Gastroesophageal sphincter (tissue), 4 donors: Measurements from ENCODE around the gene KRT9. TPM values are rescaled to one million over a fixed set of nuclear protein-coding genes. Genes with fewer than 3 reads are reported as not detected.

Experiments
- ATAC-seq: fragments of 150-250 bp; one replicate; pipeline ENCODE4 v1.9.1; 2016; ENCODE audit warnings: mild to moderate bottlenecking, moderate library complexity
- H3K27ac ChIP-seq, 4 donors: fragments of 200-600 bp; sonication (generic) in 3 of 4; 1 replicate in 3 of 4; 2 replicates in 1 of 4; pipeline ENCODE4 v1.5.1; 2016 to 2019
- H3K27me3 ChIP-seq: fragments of 200-600 bp; sonication (generic); one replicate; pipeline ENCODE4 v1.5.1; 2019
- H3K36me3 ChIP-seq, 2 donors: fragments of 200-600 bp; sonication (generic); one replicate each; pipeline ENCODE4 v1.5.1; 2019; ENCODE audit warnings: control low read depth in 1 of 2
- H3K4me1 ChIP-seq, 3 donors: fragments of 200-600 bp; sonication (generic); 1 replicate in 2 of 3; 2 replicates in 1 of 3; pipeline ENCODE4 v1.5.1; 2016 to 2019; ENCODE audit warnings: control low read depth in 2 of 3
- H3K4me3 ChIP-seq, 2 donors: fragments of 200-600 bp; sonication (generic); one replicate each; pipeline ENCODE4 v1.5.1; 2019; ENCODE audit warnings: mild to moderate bottlenecking in 1 of 2, moderate library complexity in 1 of 2
- H3K9me3 ChIP-seq, 3 donors: fragments of 200-600 bp; sonication (generic); one replicate each; pipeline ENCODE4 v1.5.1; 2017 to 2019; ENCODE audit warnings: control low read depth in 2 of 3
- EP300 ChIP-seq: sonication (generic); formaldehyde crosslinking; IDR thresholded peaks from one replicate; pipeline ENCODE4 v1.6.1; 2017; ENCODE audit warnings: antibody characterized with exemption, mild to moderate bottlenecking
- POLR2A ChIP-seq, 2 donors: fragments of 450-650 bp; IDR thresholded peaks; one replicate each; pipeline ENCODE4 v1.6.1; 2017; ENCODE audit warnings: antibody characterized with exemption in 2 of 2, mild to moderate bottlenecking in 2 of 2, moderate library complexity in 1 of 2
- POLR2AphosphoS5 ChIP-seq: sonication (generic); formaldehyde crosslinking; IDR thresholded peaks from one replicate; pipeline ENCODE4 v1.6.1; 2017; ENCODE audit warnings: antibody characterized with exemption
- WGBS, 2 donors: methylation state at CpG; one replicate each; pipeline ENCODE4 v1.1.5; 2018; ENCODE audit warnings: low coverage in 1 of 2; 5-methylcytosine and 5-hydroxymethylcytosine counted together
- total RNA-seq, 4 donors: library from RNA; depleted of rRNA; stranded (reverse); fragments of >200 nt; gene quantifications; one replicate each; pipeline ENCODE4 v1.1.0, GENCODE V29; 2016
- TF ChIP-seq, protein P1 (sequence below), 4 experiments: fragments of 200-600 bp in 2 of 4; fragments of 450-650 bp in 2 of 4; sonication (generic) in 1 of 4; IDR thresholded peaks; one replicate each; pipeline ENCODE4 v1.5.1; 2017 to 2019; ENCODE audit warnings: antibody characterized with exemption in 4 of 4, mild to moderate bottlenecking in 2 of 4, moderate library complexity in 2 of 4

Gene KRT9
- total RNA-seq, 4 donors from 2014 or later = not detected

GRCh38 chr17:41602524-41602923 is 30.7 kb upstream of the KRT9 start:
- Histone ChIP-seq H3K4me1 (no peaks in the 10 kb centered on the region), H3K4me3 (no peak overlapping the region), H3K27ac (no peak overlapping the region), H3K27me3 (peaks cover 8% of the 10 kb centered on the region), H3K36me3 (no peaks in the 10 kb centered on the region), H3K9me3 (peaks cover 0 to 24% (median 0%) of the 10 kb centered on the region in 3 donors)
- no peak for TF ChIP-seq POLR2AphosphoS5
- no peak for ATAC-seq
- WGBS, 2 donors = 78 to 79% methylated on average over 2 of the region's 2 CpGs

GRCh38 chr17:41600318-41600717 is 28.5 kb upstream of the KRT9 start:
- no peak for ATAC-seq
- Histone ChIP-seq H3K36me3 (no peaks in the 10 kb centered on the region), H3K4me1 (no peaks in the 10 kb centered on the region), H3K27me3 (peaks cover 8% of the 10 kb centered on the region), H3K27ac (no peak overlapping the region), H3K4me3 (no peak overlapping the region), H3K9me3 (peaks cover 0 to 2% (median 0%) of the 10 kb centered on the region in 3 donors)
- TF ChIP-seq POLR2A (IDR thresholded peaks at IDR 0.05) (no peak), POLR2AphosphoS5 (no peak), EP300 (no peak)
- TF ChIP-seq, protein P1, sequence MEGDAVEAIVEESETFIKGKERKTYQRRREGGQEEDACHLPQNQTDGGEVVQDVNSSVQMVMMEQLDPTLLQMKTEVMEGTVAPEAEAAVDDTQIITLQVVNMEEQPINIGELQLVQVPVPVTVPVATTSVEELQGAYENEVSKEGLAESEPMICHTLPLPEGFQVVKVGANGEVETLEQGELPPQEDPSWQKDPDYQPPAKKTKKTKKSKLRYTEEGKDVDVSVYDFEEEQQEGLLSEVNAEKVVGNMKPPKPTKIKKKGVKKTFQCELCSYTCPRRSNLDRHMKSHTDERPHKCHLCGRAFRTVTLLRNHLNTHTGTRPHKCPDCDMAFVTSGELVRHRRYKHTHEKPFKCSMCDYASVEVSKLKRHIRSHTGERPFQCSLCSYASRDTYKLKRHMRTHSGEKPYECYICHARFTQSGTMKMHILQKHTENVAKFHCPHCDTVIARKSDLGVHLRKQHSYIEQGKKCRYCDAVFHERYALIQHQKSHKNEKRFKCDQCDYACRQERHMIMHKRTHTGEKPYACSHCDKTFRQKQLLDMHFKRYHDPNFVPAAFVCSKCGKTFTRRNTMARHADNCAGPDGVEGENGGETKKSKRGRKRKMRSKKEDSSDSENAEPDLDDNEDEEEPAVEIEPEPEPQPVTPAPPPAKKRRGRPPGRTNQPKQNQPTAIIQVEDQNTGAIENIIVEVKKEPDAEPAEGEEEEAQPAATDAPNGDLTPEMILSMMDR (IDR thresholded peaks at IDR 0.05) = no peak
- WGBS, 2 donors = 40 to 62% methylated on average over 3 of the region's 4 CpGs

- TF ChIP-seq EP300 = no peak
- no peak for TF ChIP-seq POLR2AphosphoS5
- TF ChIP-seq, protein P1 (IDR thresholded peaks at IDR 0.05) = no peak
- no peak for TF ChIP-seq POLR2A (IDR thresholded peaks at IDR 0.05)
- H3K27ac ChIP-seq = no peak overlapping the region
- H3K27me3 ChIP-seq = peaks cover 8% of the 10 kb centered on the region
- no peaks in the 10 kb centered on the region for H3K36me3 ChIP-seq
- no peak overlapping the region for H3K4me3 ChIP-seq
- no peaks in the 10 kb centered on the region for H3K4me1 ChIP-seq
- H3K9me3 ChIP-seq = no peaks in the 10 kb centered on the region
- ATAC-seq = no peak
- 60 to 80% methylated on average over 1 of the region's 1 CpG for WGBS, 2 donors
Observed at GRCh38 chr17:41599680-41600079, 27.8 kb upstream of the KRT9 start.

- Histone ChIP-seq H3K9me3 (peaks cover 0 to 8% (median 0%) of the 10 kb centered on the region in 3 donors), H3K27ac (no peak overlapping the region), H3K36me3 (no peaks in the 10 kb centered on the region), H3K4me1 (no peaks in the 10 kb centered on the region), H3K4me3 (no peak overlapping the region), H3K27me3 (peaks cover 7% of the 10 kb centered on the region)
- ATAC-seq = no peak
- 64 to 98% methylated on average over 5 to 7 of the region's 8 CpGs for WGBS, 2 donors
- TF ChIP-seq POLR2A (IDR thresholded peaks at IDR 0.05) (no peak), EP300 (no peak), POLR2AphosphoS5 (no peak)
- TF ChIP-seq, protein P1 (IDR thresholded peaks at IDR 0.05) = no peak
Observed at GRCh38 chr17:41595585-41595984, 23.7 kb upstream of the KRT9 start.

GRCh38 chr17:41594363-41594915 is 22.6 kb upstream of the KRT9 start:
- Histone ChIP-seq H3K4me3 (no peak overlapping the region), H3K36me3 (no peaks in the 10 kb centered on the region), H3K27ac (no peak overlapping the region), H3K4me1 (no peaks in the 10 kb centered on the region), H3K27me3 (peaks cover 7% of the 10 kb centered on the region), H3K9me3 (peaks cover 0 to 8% (median 0%) of the 10 kb centered on the region in 3 donors)
- no peak for ATAC-seq
- WGBS, 2 donors = 42 to 44% methylated on average over 3 of the region's 3 CpGs
- TF ChIP-seq, protein P1 (IDR thresholded peaks at IDR 0.05) = no peak
- TF ChIP-seq POLR2A (IDR thresholded peaks at IDR 0.05) (no peak), EP300 (no peak), POLR2AphosphoS5 (no peak)
